GM12864 (cell line): ENCODE results near the gene DHRS3.

Experiments
- DNase-seq: peaks from one replicate; pipeline ENCODE4 v3.0.0-alpha.2; 2011; ENCODE audit warnings: low read depth
- H3K4me3 ChIP-seq: 2 replicates; pipeline ENCODE4 v1.5.1; 2011; ENCODE audit warnings: mild to moderate bottlenecking, low read depth, low read length, control low read depth
- CTCF ChIP-seq: IDR thresholded peaks from 2 replicates; pipeline ENCODE4 v1.5.1; 2011; ENCODE audit warnings: low read depth, mild to moderate bottlenecking, moderate library complexity, low read length, control low read depth, inconsistent platforms; ENCODE audit errors: missing control alignments

The DHRS3 gene

DNA sequence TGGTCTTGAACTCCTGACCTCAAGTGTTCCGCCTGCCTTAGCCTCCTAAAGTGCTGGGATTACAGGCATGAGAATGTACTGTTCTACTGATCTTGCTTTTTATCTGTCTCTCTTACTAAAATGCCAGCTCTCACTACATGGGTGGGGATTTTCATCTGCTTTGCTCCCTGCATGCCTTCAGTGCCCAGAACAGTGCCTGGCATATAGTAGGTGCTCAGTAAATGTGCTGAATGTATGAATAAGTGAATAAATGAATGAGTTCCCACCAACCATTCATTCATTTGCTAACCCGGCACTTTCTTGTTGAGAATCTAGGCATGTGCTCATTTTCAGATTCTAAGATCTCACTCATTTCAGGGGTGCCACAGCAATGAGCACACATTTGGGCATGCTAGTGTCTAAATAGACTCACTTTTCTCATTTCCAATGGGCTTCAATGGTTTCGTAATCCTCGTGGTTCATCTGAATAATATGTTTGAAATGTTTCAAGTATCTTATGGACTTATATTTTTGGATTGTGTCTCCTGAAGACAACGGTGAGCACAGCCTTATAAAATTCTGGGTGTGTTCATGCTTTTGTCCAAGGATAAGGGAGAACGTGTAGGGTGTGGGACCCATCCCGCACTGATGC is 7.6 kb downstream of the DHRS3 start:
- TF ChIP-seq CTCF: no peak
- H3K4me3 ChIP-seq: no peak overlapping the region
- no peak for DNase-seq

- H3K4me3 ChIP-seq: no peak overlapping the region
Observed at GRCh38 chr1:12609469-12610003, 8.5 kb downstream of the DHRS3 start.

GRCh38 chr1:12608311-12608957 is 9.6 kb downstream of the DHRS3 start:
- no peak for TF ChIP-seq CTCF
- no peak overlapping the region for H3K4me3 ChIP-seq
- DNase-seq: no peak

More at GRCh38 chr1:12609469-12610003, 8.5 kb downstream of the DHRS3 start:
- no peak for TF ChIP-seq CTCF
- DNase-seq: no peak

GRCh38 chr1:12607263-12607662 is 10.7 kb downstream of the DHRS3 start:
- TF ChIP-seq CTCF: no peak
- no peak for DNase-seq
- no peak overlapping the region for H3K4me3 ChIP-seq

GRCh38 chr1:12604986-12605385 is 13.0 kb downstream of the DHRS3 start:
- TF ChIP-seq CTCF: no peak
- DNase-seq: no peak
- no peak overlapping the region for H3K4me3 ChIP-seq

- H3K4me3 ChIP-seq: no peak overlapping the region
- DNase-seq: peak; percentile 7
- TF ChIP-seq CTCF: no peak
Observed at GRCh38 chr1:12604114-12604874, 13.7 kb downstream of the DHRS3 start.
